Suprapubic skin (tissue), 4 donors: ENCODE measurements around the gene NUP188. TPM values are rescaled to one million over a fixed set of nuclear protein-coding genes. Genes with fewer than 3 reads are reported as not detected.

ENCODE experiments used
- DNase-seq, 2 donors: peaks; one replicate each; pipeline ENCODE4 v3.0.0-alpha.2; 2019; ENCODE audit warnings: low spot score in 2 of 2
- H3K27ac ChIP-seq: fragments of 200-600 bp; sonication (generic); one replicate; pipeline ENCODE4 v1.5.1; 2019
- H3K27me3 ChIP-seq: fragments of 200-600 bp; sonication (generic); one replicate; pipeline ENCODE4 v1.5.1; 2019
- H3K36me3 ChIP-seq: fragments of 200-600 bp; sonication (generic); one replicate; pipeline ENCODE4 v1.5.1; 2019
- H3K4me1 ChIP-seq: fragments of 200-600 bp; sonication (generic); one replicate; pipeline ENCODE4 v1.5.1; 2019
- H3K4me3 ChIP-seq: fragments of 200-600 bp; sonication (generic); one replicate; pipeline ENCODE4 v1.5.1; 2019; ENCODE audit warnings: mild to moderate bottlenecking
- H3K9me3 ChIP-seq: fragments of 200-600 bp; sonication (generic); one replicate; pipeline ENCODE4 v1.5.1; 2019
- CTCF ChIP-seq, 2 donors: fragments of 200-600 bp in 1 of 2; fragments of 450-650 bp in 1 of 2; sonication (generic) in 1 of 2; IDR thresholded peaks; one replicate each; pipeline ENCODE4 v1.5.1; 2016 to 2019; ENCODE audit warnings: antibody characterized with exemption in 2 of 2, mild to moderate bottlenecking in 1 of 2, moderate library complexity in 1 of 2
- EP300 ChIP-seq: sonication (generic); formaldehyde crosslinking; IDR thresholded peaks from one replicate; pipeline ENCODE4 v1.6.1; 2017; ENCODE audit warnings: antibody characterized with exemption
- POLR2A ChIP-seq, 2 donors: fragments of 450-650 bp; IDR thresholded peaks; one replicate each; pipeline ENCODE4 v1.6.1; 2017; ENCODE audit warnings: antibody characterized with exemption in 2 of 2, mild to moderate bottlenecking in 2 of 2, moderate library complexity in 2 of 2
- POLR2AphosphoS5 ChIP-seq, 3 donors: sonication (generic); formaldehyde crosslinking; IDR thresholded peaks; one replicate each; pipeline ENCODE4 v1.6.1; 2017; ENCODE audit warnings: antibody characterized with exemption in 3 of 3
- WGBS: methylation state at CpG from one replicate; pipeline ENCODE4 v1.1.5; 2018; 5-methylcytosine and 5-hydroxymethylcytosine counted together
- total RNA-seq, 4 donors: library from RNA; depleted of rRNA; stranded (reverse); fragments of >200 nt; gene quantifications; one replicate each; pipeline ENCODE4 v1.1.0, GENCODE V29; 2016

The NUP188 gene
- total RNA-seq, 4 donors from 2014 or later, result 53.6 to 104 (median 60.6) TPM

DNA sequence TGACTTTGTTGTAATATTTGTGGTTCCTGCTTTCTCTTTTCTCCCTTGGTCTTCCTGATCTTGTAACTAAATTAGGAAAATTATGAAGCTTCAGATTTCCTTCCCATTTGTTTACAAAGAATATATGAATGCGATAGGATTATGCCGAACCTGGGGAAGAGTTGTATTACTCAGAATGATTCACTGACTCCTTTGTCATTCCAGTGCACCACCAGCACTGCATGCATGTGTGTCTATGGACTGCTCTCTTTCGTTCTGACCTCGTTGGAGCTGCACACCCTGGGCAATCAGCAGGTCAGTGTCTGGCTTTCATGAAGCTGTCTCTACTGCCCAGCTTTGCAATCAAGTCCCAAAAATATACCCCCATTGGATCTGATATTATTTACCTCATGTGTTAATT lies 25.5 kb downstream of the NUP188 start:
- TF ChIP-seq EP300, result no peak
- TF ChIP-seq POLR2A (IDR thresholded peaks at IDR 0.05), result no peak
- TF ChIP-seq POLR2AphosphoS5 (IDR thresholded peaks at IDR 0.05), result no peak
- no peak for TF ChIP-seq CTCF (IDR thresholded peaks at IDR 0.05)
- DNase-seq, result no peak
- Histone ChIP-seq H3K27ac (no peak overlapping the region), H3K27me3 (no peaks in the 10 kb centered on the region), H3K4me3 (no peak overlapping the region), H3K4me1 (no peaks in the 10 kb centered on the region), H3K9me3 (no peaks in the 10 kb centered on the region), H3K36me3 (peaks cover 97% of the 10 kb centered on the region)
- 94% methylated on average over 4 of the region's 4 CpGs for WGBS

DNA sequence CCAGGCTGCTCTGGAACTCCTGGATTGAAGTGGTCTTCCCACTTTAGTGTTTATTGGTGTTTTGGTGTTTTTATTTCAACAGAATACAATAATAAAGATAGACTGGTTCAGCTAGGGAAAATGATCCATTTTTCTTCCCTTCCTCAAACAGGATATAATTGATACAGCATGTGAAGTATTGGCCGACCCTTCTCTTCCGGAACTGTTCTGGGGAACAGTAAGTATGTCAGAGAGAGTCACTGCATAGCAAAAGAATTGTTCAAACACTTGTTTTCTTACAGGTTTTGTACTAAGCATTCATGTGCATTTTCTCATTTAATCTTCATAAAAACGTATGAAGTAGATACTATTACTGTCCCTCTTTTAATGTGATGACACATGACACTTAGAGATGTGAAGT lies 31.6 kb downstream of the NUP188 start:
- no peak for DNase-seq
- TF ChIP-seq POLR2A (IDR thresholded peaks at IDR 0.05), result no peak
- TF ChIP-seq CTCF (IDR thresholded peaks at IDR 0.05), result no peak
- no peak for TF ChIP-seq EP300
- TF ChIP-seq POLR2AphosphoS5 (IDR thresholded peaks at IDR 0.05), result no peak
- no peaks in the 10 kb centered on the region for H3K4me1 ChIP-seq
- no peaks in the 10 kb centered on the region for H3K9me3 ChIP-seq
- H3K36me3 ChIP-seq, result peaks cover 94% of the 10 kb centered on the region
- H3K27me3 ChIP-seq, result no peaks in the 10 kb centered on the region
- no peak overlapping the region for H3K27ac ChIP-seq
- H3K4me3 ChIP-seq, result no peak overlapping the region
- 72% methylated on average over 3 of the region's 3 CpGs for WGBS

GRCh38 chr9:128983536-128983935 lies 36.0 kb downstream of the NUP188 start:
- TF ChIP-seq POLR2AphosphoS5 (IDR thresholded peaks at IDR 0.05), result no peak
- TF ChIP-seq EP300, result no peak
- TF ChIP-seq CTCF (IDR thresholded peaks at IDR 0.05), result no peak
- no peak for TF ChIP-seq POLR2A (IDR thresholded peaks at IDR 0.05)
- Histone ChIP-seq H3K4me3 (no peak overlapping the region), H3K27me3 (no peaks in the 10 kb centered on the region), H3K9me3 (no peaks in the 10 kb centered on the region), H3K36me3 (peaks cover 91% of the 10 kb centered on the region), H3K27ac (no peak overlapping the region), H3K4me1 (peaks cover 13% of the 10 kb centered on the region)
- 96% methylated on average over 8 of the region's 8 CpGs for WGBS
- no peak for DNase-seq

DNA sequence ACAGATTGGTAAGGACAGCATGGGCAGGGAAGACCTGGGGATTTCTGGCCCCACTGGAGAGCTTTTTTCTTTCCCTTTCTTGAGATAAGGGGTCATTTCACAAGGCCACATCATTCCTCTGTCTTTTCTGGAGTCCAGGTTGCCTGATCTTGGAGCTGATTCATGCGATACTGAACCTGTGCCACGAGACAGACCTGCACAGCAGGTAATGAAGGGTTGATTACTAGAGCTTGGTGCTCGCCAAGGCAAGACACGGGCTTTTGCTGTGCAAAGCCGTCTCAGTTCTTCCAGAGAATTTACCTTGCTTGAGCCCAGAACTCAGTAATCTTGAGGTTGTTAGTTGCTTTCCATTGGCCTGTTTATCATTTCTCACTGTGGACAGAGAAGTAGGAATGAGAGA lies 39.2 kb downstream of the NUP188 start:
- no peaks in the 10 kb centered on the region for H3K9me3 ChIP-seq
- 66% methylated on average over 5 of the region's 5 CpGs for whole genome bisulfite sequencing
- no peak for TF ChIP-seq POLR2A (IDR thresholded peaks at IDR 0.05)
- TF ChIP-seq EP300, result no peak
- TF ChIP-seq POLR2AphosphoS5 (IDR thresholded peaks at IDR 0.05), result no peak
- no peak for TF ChIP-seq CTCF (IDR thresholded peaks at IDR 0.05)
- no peak overlapping the region for H3K4me3 ChIP-seq
- H3K36me3 ChIP-seq, result peaks cover 89% of the 10 kb centered on the region
- peaks cover 13% of the 10 kb centered on the region for H3K4me1 ChIP-seq
- no peak overlapping the region for H3K27ac ChIP-seq
- no peaks in the 10 kb centered on the region for H3K27me3 ChIP-seq
- no peak for DNase-seq

DNA sequence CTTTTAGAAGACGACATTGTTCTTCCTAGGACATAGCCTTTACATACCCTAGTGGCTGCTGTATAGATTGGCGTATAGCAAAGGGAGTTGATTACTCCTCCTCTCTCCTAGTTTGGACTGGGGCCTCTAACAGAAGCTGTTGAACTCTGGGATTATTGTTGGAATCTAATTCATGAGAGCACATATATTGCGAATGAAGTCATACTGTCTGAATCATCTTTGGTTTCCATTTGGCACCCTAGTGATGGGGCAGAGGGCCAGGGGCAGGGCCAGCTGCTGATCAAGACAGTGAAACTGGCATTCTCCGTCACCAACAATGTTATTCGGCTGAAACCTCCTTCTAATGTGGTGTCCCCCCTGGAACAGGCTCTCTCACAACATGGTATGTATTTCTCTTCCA lies 40.3 kb downstream of the NUP188 start:
- Histone ChIP-seq H3K9me3 (no peaks in the 10 kb centered on the region), H3K4me3 (no peak overlapping the region), H3K27me3 (no peaks in the 10 kb centered on the region), H3K27ac (peak overlapping the region; percentile 51), H3K4me1 (peaks cover 13% of the 10 kb centered on the region), H3K36me3 (peaks cover 85% of the 10 kb centered on the region)
- DNase-seq, result no peak
- TF ChIP-seq CTCF (IDR thresholded peaks at IDR 0.05), result no peak
- no peak for TF ChIP-seq POLR2AphosphoS5 (IDR thresholded peaks at IDR 0.05)
- no peak for TF ChIP-seq POLR2A (IDR thresholded peaks at IDR 0.05)
- TF ChIP-seq EP300, result no peak
- WGBS, result 47% methylated on average over 5 of the region's 5 CpGs
